OCI-M1 (cell line): ENCODE results near the gene C1orf116.
"Not testable (repeated sequence)": the region's sequence is repeated elsewhere in the genome, so short reads cannot be mapped to it uniquely, and the experiment has no call there.

Experiments
- DNase-seq: peaks from one replicate; lab custom pipeline; 2025; lab: John Stamatoyannopoulos, UW

The C1orf116 gene

GRCh38 chr1:207058878-207059867, 26.6 kb upstream of the C1orf116 start:
- no peak for DNase-seq

GRCh38 chr1:207058252-207058651, 25.7 kb upstream of the C1orf116 start:
- DNase-seq: no peak

- no peak for DNase-seq
Measured at GRCh38 chr1:207056673-207057072, 24.1 kb upstream of the C1orf116 start.

- no peak for DNase-seq
Measured at GRCh38 chr1:207055386-207056001, 22.9 kb upstream of the C1orf116 start.

GRCh38 chr1:207054491-207054890, 21.9 kb upstream of the C1orf116 start:
- DNase-seq: peak; percentile 41

- DNase-seq: peak; percentile 99
Measured at GRCh38 chr1:207052911-207053769, 20.6 kb upstream of the C1orf116 start, which contains the start of gene PFKFB2. PFKFB2 (plus strand) TSS chr1:207053275; CDS start chr1:207054718, 1,443 bp downstream.

- peak; percentile 80 for DNase-seq
Measured at GRCh38 chr1:207051191-207051943, 18.8 kb upstream of the C1orf116 start, which contains the start of gene YOD1. YOD1 (minus strand) TSS chr1:207051208; CDS start chr1:207051030, 178 bp downstream.

- DNase-seq: peak; percentile 97
Measured at GRCh38 chr1:207050480-207051190, 18.1 kb upstream of the C1orf116 start.

- peak; percentile 90 for DNase-seq
Measured at GRCh38 chr1:207049974-207050391, 17.4 kb upstream of the C1orf116 start.

GRCh38 chr1:207049514-207049913, 17.0 kb upstream of the C1orf116 start:
- no peak for DNase-seq

- DNase-seq: no peak
Measured at GRCh38 chr1:207049054-207049453, 16.5 kb upstream of the C1orf116 start.

GRCh38 chr1:207048041-207048440, 15.5 kb upstream of the C1orf116 start:
- DNase-seq: peak; percentile 44

- DNase-seq: peak; percentile 75
Measured at GRCh38 chr1:207047505-207047904, 14.9 kb upstream of the C1orf116 start.

- no peak for DNase-seq
Measured at GRCh38 chr1:207045453-207045852, 12.9 kb upstream of the C1orf116 start.

- not testable (repeated sequence) for DNase-seq
Measured at GRCh38 chr1:207041397-207041796, 8.8 kb upstream of the C1orf116 start.

GRCh38 chr1:207040181-207040533, 7.6 kb upstream of the C1orf116 start:
- DNase-seq: no peak

- no peak for DNase-seq
Measured at GRCh38 chr1:207039380-207040180, 7.0 kb upstream of the C1orf116 start.

- DNase-seq: no peak
Measured at GRCh38 chr1:207036865-207037264, 4.3 kb upstream of the C1orf116 start.

- no peak for DNase-seq
Measured at GRCh38 chr1:207035877-207036551, 3.5 kb upstream of the C1orf116 start.
